Stomach smooth muscle (tissue), 2 donors: ENCODE data around the gene SNN.

Experiments
- H3K27ac ChIP-seq: one replicate; pipeline ENCODE4 v1.7.0; 2013; ENCODE audit warnings: mild to moderate bottlenecking, low read length, inconsistent platforms
- H3K27me3 ChIP-seq, 2 donors: one replicate each; pipeline ENCODE4 v1.7.0; 2013; ENCODE audit warnings: low read length in 2 of 2; ENCODE audit not compliant: insufficient read depth in 2 of 2, control insufficient read depth in 1 of 2
- H3K36me3 ChIP-seq, 2 donors: one replicate each; pipeline ENCODE4 v1.7.0; 2013; ENCODE audit warnings: low read length in 2 of 2; ENCODE audit not compliant: control insufficient read depth in 2 of 2, insufficient read depth in 2 of 2
- H3K4me1 ChIP-seq: one replicate; pipeline ENCODE4 v1.7.0; 2013; ENCODE audit warnings: low read length; ENCODE audit not compliant: control insufficient read depth, insufficient read depth
- H3K4me3 ChIP-seq, 2 donors: one replicate each; pipeline ENCODE4 v1.7.0; 2013; ENCODE audit warnings: low read length in 2 of 2
- H3K9ac ChIP-seq, 2 donors: one replicate each; pipeline ENCODE4 v1.7.0; 2013; ENCODE audit warnings: low read length in 2 of 2, mild to moderate bottlenecking in 1 of 2
- H3K9me3 ChIP-seq, 2 donors: one replicate each; pipeline ENCODE4 v1.7.0; 2013; ENCODE audit warnings: low read length in 2 of 2; ENCODE audit not compliant: control insufficient read depth in 2 of 2
- donor health status: healthy.
- donor health status: Pancreatic carcinoma.

SNN gene

DNA sequence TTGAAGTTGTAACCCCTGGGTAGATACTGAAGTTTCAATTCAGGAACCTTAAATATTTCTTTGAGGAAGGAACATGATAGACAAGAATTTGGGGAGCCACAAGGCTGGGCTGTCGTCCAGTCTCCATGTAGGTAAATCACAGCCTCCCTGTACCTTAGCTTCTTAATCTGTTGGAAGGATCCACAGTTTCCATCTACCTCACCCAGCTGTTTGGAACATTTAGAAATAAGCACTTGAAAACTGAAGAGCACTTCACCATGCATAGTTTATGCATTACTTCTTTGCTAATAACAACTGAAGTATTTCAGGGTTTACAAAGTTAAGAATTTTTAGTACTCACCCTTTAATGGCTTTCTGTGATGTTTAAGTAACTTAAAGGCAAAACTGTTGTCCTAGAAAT, 57.2 kb downstream of the SNN start:
- peaks cover 3% of the 10 kb centered on the region for H3K4me1 ChIP-seq
- H3K9me3 ChIP-seq, result no peaks in the 10 kb centered on the region
- no peak overlapping the region for H3K9ac ChIP-seq
- H3K27ac ChIP-seq, result no peak overlapping the region
- peaks cover 22 to 38% of the 10 kb centered on the region in 2 donors for H3K36me3 ChIP-seq
- no peaks in the 10 kb centered on the region for H3K27me3 ChIP-seq
- no peak overlapping the region for H3K4me3 ChIP-seq

DNA sequence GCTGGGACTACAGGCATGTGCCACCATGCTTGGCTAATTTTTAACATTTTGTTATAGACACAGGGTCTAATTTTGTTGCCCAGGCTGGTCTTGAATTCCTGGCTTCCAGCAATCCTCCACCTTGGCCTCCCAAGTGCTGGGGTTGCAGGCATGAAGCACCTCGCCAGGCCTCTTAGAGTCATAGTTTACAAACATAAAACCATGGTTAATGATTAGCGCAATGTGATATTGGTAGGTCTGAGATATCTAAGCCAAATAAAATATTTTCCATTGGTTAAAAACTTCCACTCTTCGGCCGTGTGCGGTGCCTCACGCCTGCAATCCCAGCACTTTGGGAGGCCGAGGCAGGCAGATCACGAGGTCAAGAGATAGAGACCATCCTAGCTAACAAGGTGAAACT, 57.8 kb downstream of the SNN start:
- Histone ChIP-seq H3K4me3 (no peak overlapping the region), H3K9me3 (no peaks in the 10 kb centered on the region), H3K27me3 (no peaks in the 10 kb centered on the region), H3K27ac (no peak overlapping the region), H3K36me3 (peaks cover 18 to 37% of the 10 kb centered on the region in 2 donors), H3K9ac (no peak overlapping the region), H3K4me1 (peaks cover 3% of the 10 kb centered on the region)

DNA sequence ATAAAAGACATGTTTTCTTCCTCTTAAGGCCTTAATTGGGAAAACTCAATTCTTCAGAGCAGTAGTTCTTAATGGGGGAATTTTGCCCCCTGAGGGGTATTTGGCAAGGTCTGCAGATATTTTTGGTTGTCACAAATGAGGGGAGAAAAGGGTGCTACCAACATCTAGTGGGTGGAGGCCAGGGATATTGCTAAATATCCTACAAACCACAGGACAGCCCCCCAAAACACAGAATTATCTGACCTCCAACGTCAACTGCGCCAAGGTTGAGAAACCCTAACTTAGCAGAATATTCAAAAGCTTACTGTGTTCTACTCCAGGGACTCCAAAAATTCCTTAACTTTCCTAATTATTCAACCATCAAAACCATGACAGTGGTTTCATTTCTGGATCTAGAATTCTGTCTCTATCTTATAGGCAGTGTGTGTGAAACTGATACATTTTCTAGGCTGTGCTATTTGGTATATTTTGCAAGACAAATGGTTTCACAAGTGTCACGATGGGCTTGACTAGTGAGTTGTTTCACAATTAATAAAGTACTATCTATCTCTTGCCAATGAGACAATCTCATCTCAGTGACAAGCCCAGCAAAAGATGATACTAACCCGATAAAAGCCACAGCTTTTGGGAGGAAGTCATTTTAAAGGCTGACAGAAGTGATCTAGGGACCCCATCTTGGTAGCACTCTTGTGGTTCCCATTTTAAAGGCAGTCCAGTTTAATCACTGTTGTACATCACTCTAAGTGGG, 59.7 kb downstream of the SNN start:
- no peak overlapping the region for H3K27ac ChIP-seq
- no peak overlapping the region for H3K9ac ChIP-seq
- no peaks in the 10 kb centered on the region for H3K9me3 ChIP-seq
- H3K4me1 ChIP-seq, result peaks cover 3% of the 10 kb centered on the region
- H3K27me3 ChIP-seq, result no peaks in the 10 kb centered on the region
- peaks cover 27 to 42% of the 10 kb centered on the region in 2 donors for H3K36me3 ChIP-seq
- H3K4me3 ChIP-seq, result no peak overlapping the region
